T-cell (primary cell): ENCODE measurements around the gene DTNB. TPM values are rescaled to one million over a fixed set of nuclear protein-coding genes. Genes with fewer than 3 reads are reported as not detected.

Source experiments
- ATAC-seq, 4 experiments: fragments of 200-7000 bp in 3 of 4; fragments of 150-1000 bp in 1 of 4; cut with Tn5 transposase; replicated peaks in 1 of 4; 1 replicate in 3 of 4; 2 replicates in 1 of 4; pipeline ENCODE4 v1.10.0; 2021; ENCODE audit warnings: moderate library complexity in 3 of 4, mild to moderate bottlenecking in 2 of 4, moderate number of reproducible peaks in 1 of 4
- CTCF ChIA-PET, 2 donors: fragments of 300-600 bp; sonication (Branson Sonifier 250); formaldehyde crosslinking; loops; one replicate each; lab custom pipeline; 2022; ENCODE audit warnings: antibody characterized with exemption in 2 of 2; lab: Charles Lee
- POLR2A ChIA-PET, 2 donors: fragments of 300-600 bp; sonication (Branson Sonifier 250); formaldehyde crosslinking; loops; one replicate each; lab custom pipeline; 2022; ENCODE audit warnings: antibody characterized with exemption in 2 of 2; lab: Charles Lee
- DNase-seq, 35 experiments: peaks; one replicate each; pipeline versions ENCODE4 v3.0.0 to v3.0.0-alpha.2; 2013 to 2023
- H3K27ac ChIP-seq: one replicate; pipeline ENCODE4 v1.5.1; 2013; ENCODE audit warnings: low read length
- H3K27me3 ChIP-seq, 2 experiments: replicated peaks in 1 of 2; 1 replicate in 1 of 2; 2 replicates in 1 of 2; pipeline versions ENCODE4 v1.6.1 to v1.7.0; 2013; ENCODE audit warnings: low read length in 1 of 2, mixed read lengths in 1 of 2; ENCODE audit not compliant: control insufficient read depth in 2 of 2, insufficient read depth in 2 of 2; ENCODE audit errors: extremely low read depth in 1 of 2
- H3K36me3 ChIP-seq, 2 donors: 1 replicate in 1 of 2; 2 replicates in 1 of 2; pipeline versions ENCODE4 v1.6.1 to v1.7.0; 2013; ENCODE audit warnings: low read length in 1 of 2; ENCODE audit not compliant: control insufficient read depth in 2 of 2, insufficient read depth in 1 of 2; ENCODE audit errors: extremely low read depth in 1 of 2
- H3K4me1 ChIP-seq, 2 experiments: 1 replicate in 1 of 2; 2 replicates in 1 of 2; pipeline versions ENCODE4 v1.6.1 to v1.7.0; 2013; ENCODE audit warnings: low read length in 2 of 2, mixed read lengths in 1 of 2; ENCODE audit not compliant: insufficient read depth in 2 of 2, control insufficient read depth in 1 of 2; ENCODE audit errors: extremely low read depth in 1 of 2
- H3K4me3 ChIP-seq, 2 donors: 1 replicate in 1 of 2; 2 replicates in 1 of 2; pipeline versions ENCODE4 v1.5.1 to v1.7.0; 2013; ENCODE audit warnings: mild to moderate bottlenecking in 2 of 2, low read length in 1 of 2, moderate library complexity in 1 of 2; ENCODE audit not compliant: control insufficient read depth in 1 of 2; ENCODE audit errors: extremely low read depth in 1 of 2
- H3K9me3 ChIP-seq: 2 replicates; pipeline ENCODE4 v1.7.0; 2013
- H3K27ac Mint-ChIP-seq, 2 donors: one replicate each; pipeline ENCODE4 v1.8.0; 2020 to 2021; ENCODE audit warnings: mild to moderate bottlenecking in 2 of 2, mixed read lengths in 2 of 2
- H3K27me3 Mint-ChIP-seq, 2 donors: one replicate each; pipeline ENCODE4 v1.8.0; 2021 to 2022; ENCODE audit warnings: mixed read lengths in 2 of 2
- H3K36me3 Mint-ChIP-seq: one replicate; pipeline ENCODE4 v1.8.0; 2021; ENCODE audit warnings: mixed read lengths
- H3K4me1 Mint-ChIP-seq, 3 donors: one replicate each; pipeline ENCODE4 v1.8.0; 2020 to 2022; ENCODE audit warnings: mixed read lengths in 3 of 3, mild to moderate bottlenecking in 1 of 3
- H3K4me3 Mint-ChIP-seq, 3 donors: one replicate each; pipeline ENCODE4 v1.8.0; 2020 to 2022; ENCODE audit warnings: mild to moderate bottlenecking in 3 of 3, mixed read lengths in 3 of 3, moderate library complexity in 3 of 3
- H3K9me3 Mint-ChIP-seq, 3 donors: one replicate each; pipeline ENCODE4 v1.8.0; 2020 to 2022; ENCODE audit warnings: mixed read lengths in 3 of 3
- WGBS: methylation state at CpG from one replicate; pipeline ENCODE4 v1.1.5; 2013; ENCODE audit warnings: missing lambda C conversion rate; ENCODE audit not compliant: insufficient coverage; 5-methylcytosine and 5-hydroxymethylcytosine counted together
- total RNA-seq, 35 experiments: library from RNA in 6 of 35; stranded (reverse) in 6 of 35; fragments of 120-200 nt in 1 of 35; gene quantifications; one replicate each; pipeline versions ENCODE4 v1.2.1 to v1.2.4 and lab custom pipeline; 2013 to 2026

The DTNB gene
- total RNA-seq, 5 donors from 2014 or later (not counting 1 experiment from before 2014, with no cell fraction given): 33.4 to 45.7 (median 39.6) TPM

- Histone ChIP-seq H3K4me3 (peak overlapping the region; percentile 66 to 75), H3K9me3 (no peaks in the 10 kb centered on the region), H3K27ac (peak overlapping the region; percentile 85), H3K4me1 (peaks cover 5 to 28% of the 10 kb centered on the region in 2 experiments), H3K27me3 (no peaks in the 10 kb centered on the region), H3K36me3 (no peaks in the 10 kb centered on the region)
- WGBS: 0% methylated on average over 9 of the region's 16 CpGs
- peaks cover 15 to 26% (median 25%) of the 10 kb centered on the region in 3 donors for H3K4me1 Mint-ChIP-seq
- ATAC-seq: peak; percentile 95 to 97 (median 96)
- no peaks in the 10 kb centered on the region for H3K36me3 Mint-ChIP-seq
- DNase-seq: peak; percentile 78 to 98 (median 90)
- POLR2A ChIA-PET: interaction anchor here (0.6 to 0.9 kb wide), 4 partner anchors 38 to 1907 kb away, joined by 3 to 6 read pairs (median 4); no protein-coding TSS in a partner anchor
- peak overlapping the region; percentile 85 to 92 (median 88) for H3K4me3 Mint-ChIP-seq
- no peaks in the 10 kb centered on the region for H3K9me3 Mint-ChIP-seq
- H3K27ac Mint-ChIP-seq: peak overlapping the region; percentile 95 to 96
- no peaks in the 10 kb centered on the region for H3K27me3 Mint-ChIP-seq
- CTCF ChIA-PET: interaction anchor here (0.6 to 2.5 kb wide), 37 partner anchors 8 to 1689 kb away, joined by 3 to 55 read pairs (median 4); partner anchors contain the start of genes AGBL5 (in 1 of the 2), CENPO (in 1 of the 2), DNMT3A (in 1 of the 2) and EFR3B (in 1 of the 2)
Measured at GRCh38 chr2:25362049-25362433, 311.3 kb downstream of the DTNB start.

GRCh38 chr2:25361261-25362048 lies 311.9 kb downstream of the DTNB start:
- H3K36me3 ChIP-seq: no peaks in the 10 kb centered on the region
- no peak for DNase-seq
- Mint-ChIP-seq H3K9me3 (no peaks in the 10 kb centered on the region), H3K36me3 (no peaks in the 10 kb centered on the region), H3K4me1 (peaks cover 15 to 26% (median 25%) of the 10 kb centered on the region in 3 donors), H3K27me3 (no peaks in the 10 kb centered on the region), H3K27ac (peak overlapping the region in 1 of 2 donors; percentile 95), H3K4me3 (peak overlapping the region; percentile 85 to 92 (median 88))
- CTCF ChIA-PET: interaction anchor here (0.6 to 2.5 kb wide), 33 partner anchors 7 to 1690 kb away, joined by 3 to 55 read pairs (median 5); partner anchors contain the start of genes AGBL5 (in 1 of the 2), CENPO (in 1 of the 2), DNMT3A (in 1 of the 2) and EFR3B (in 1 of the 2)
- 46% methylated on average over 28 of the region's 34 CpGs for WGBS
- H3K4me3 ChIP-seq: peak overlapping the region; percentile 66 to 75
- H3K9me3 ChIP-seq: no peaks in the 10 kb centered on the region
- H3K27me3 ChIP-seq: no peaks in the 10 kb centered on the region
- ATAC-seq: no peak
- POLR2A ChIA-PET: interaction anchor here (0.7 kb wide), 2 partner anchors 990 to 1410 kb away, joined by 3 to 6 read pairs; no protein-coding TSS in a partner anchor
- peaks cover 5 to 28% of the 10 kb centered on the region in 2 experiments for H3K4me1 ChIP-seq
- H3K27ac ChIP-seq: no peak overlapping the region

- Histone ChIP-seq H3K4me1 (peaks cover 5 to 24% of the 10 kb centered on the region in 2 experiments), H3K36me3 (no peaks in the 10 kb centered on the region), H3K27ac (no peak overlapping the region), H3K27me3 (peaks cover 0 to 5% of the 10 kb centered on the region in 2 experiments), H3K9me3 (no peaks in the 10 kb centered on the region), H3K4me3 (no peak overlapping the region)
- ATAC-seq: no peak
- no peak overlapping the region for H3K4me3 Mint-ChIP-seq
- no peak overlapping the region for H3K27ac Mint-ChIP-seq
- no peaks in the 10 kb centered on the region for H3K36me3 Mint-ChIP-seq
- ChIA-PET POLR2A (no interaction called here), CTCF (no interaction called here)
- H3K9me3 Mint-ChIP-seq: no peaks in the 10 kb centered on the region
- 85% methylated on average over 7 of the region's 8 CpGs for WGBS
- DNase-seq: no peak
- peaks cover 15 to 19% (median 17%) of the 10 kb centered on the region in 3 donors for H3K4me1 Mint-ChIP-seq
- peaks cover 0 to 4% of the 10 kb centered on the region in 2 donors for H3K27me3 Mint-ChIP-seq
Measured at GRCh38 chr2:25358836-25359235, 314.5 kb downstream of the DTNB start.

GRCh38 chr2:25358249-25358815 lies 315.0 kb downstream of the DTNB start:
- Mint-ChIP-seq H3K9me3 (no peaks in the 10 kb centered on the region), H3K27me3 (peaks cover 0 to 4% of the 10 kb centered on the region in 2 donors), H3K4me1 (peaks cover 10 to 15% (median 12%) of the 10 kb centered on the region in 3 donors), H3K27ac (no peak overlapping the region), H3K36me3 (no peaks in the 10 kb centered on the region), H3K4me3 (no peak overlapping the region)
- Histone ChIP-seq H3K27me3 (peaks cover 0 to 8% of the 10 kb centered on the region in 2 experiments), H3K27ac (no peak overlapping the region), H3K4me3 (no peak overlapping the region), H3K4me1 (peaks cover 5 to 18% of the 10 kb centered on the region in 2 experiments), H3K36me3 (no peaks in the 10 kb centered on the region), H3K9me3 (no peaks in the 10 kb centered on the region)
- 92% methylated on average over 6 of the region's 6 CpGs for WGBS
- ChIA-PET POLR2A (interaction anchor here in 1 of 2 donors (0.6 kb wide), 1 partner anchor 49 kb away, joined by 3 read pairs; no protein-coding TSS in a partner anchor), CTCF (no interaction called here)
- no peak for DNase-seq
- ATAC-seq: no peak

GRCh38 chr2:25356088-25356487 lies 317.3 kb downstream of the DTNB start:
- POLR2A ChIA-PET: no interaction called here

GRCh38 chr2:25355270-25355669 lies 318.1 kb downstream of the DTNB start:
- H3K4me1 ChIP-seq: no peaks in the 10 kb centered on the region
- WGBS: 93% methylated on average over 8 of the region's 8 CpGs
- H3K4me3 ChIP-seq: no peak overlapping the region
- ATAC-seq (no peak), DNase-seq (no peak)
- peaks cover 0 to 9% of the 10 kb centered on the region in 2 experiments for H3K27me3 ChIP-seq
- H3K27ac ChIP-seq: no peak overlapping the region
- H3K27me3 Mint-ChIP-seq: peaks cover 5 to 15% of the 10 kb centered on the region in 2 donors
- H3K27ac Mint-ChIP-seq: no peak overlapping the region
- H3K4me1 Mint-ChIP-seq: peaks cover 2 to 5% (median 2%) of the 10 kb centered on the region in 3 donors
- no peaks in the 10 kb centered on the region for H3K36me3 ChIP-seq
- no peaks in the 10 kb centered on the region for H3K9me3 Mint-ChIP-seq
- no peaks in the 10 kb centered on the region for H3K9me3 ChIP-seq
- no peaks in the 10 kb centered on the region for H3K36me3 Mint-ChIP-seq
- ChIA-PET POLR2A (no interaction called here), CTCF (no interaction called here)
- no peak overlapping the region for H3K4me3 Mint-ChIP-seq

More at GRCh38 chr2:25356088-25356487, 317.3 kb downstream of the DTNB start:
- no peak overlapping the region for H3K4me3 ChIP-seq
- ATAC-seq (no peak), DNase-seq (no peak)
- H3K9me3 Mint-ChIP-seq: no peaks in the 10 kb centered on the region
- 75% methylated on average over 2 of the region's 4 CpGs for WGBS
- H3K27me3 ChIP-seq: peaks cover 0 to 8% of the 10 kb centered on the region in 2 experiments
- no peak overlapping the region for H3K4me3 Mint-ChIP-seq
- no peaks in the 10 kb centered on the region for H3K36me3 ChIP-seq
- no peaks in the 10 kb centered on the region for H3K4me1 ChIP-seq
- H3K27me3 Mint-ChIP-seq: peaks cover 5 to 14% of the 10 kb centered on the region in 2 donors
- no peaks in the 10 kb centered on the region for H3K4me1 Mint-ChIP-seq
- no peaks in the 10 kb centered on the region for H3K36me3 Mint-ChIP-seq
- CTCF ChIA-PET: no interaction called here
- H3K9me3 ChIP-seq: no peaks in the 10 kb centered on the region
- H3K27ac ChIP-seq: no peak overlapping the region
- no peak overlapping the region for H3K27ac Mint-ChIP-seq
